Esophagus squamous epithelium (tissue), 5 donors: Measurements from ENCODE around the gene HBM. TPM values are rescaled to one million over a fixed set of nuclear protein-coding genes. Genes with fewer than 3 reads are reported as not detected.
"Not testable (repeated sequence)": the region's sequence is repeated elsewhere in the genome, so short reads cannot be mapped to it uniquely, and the experiment has no call there.

Experiments used
- DNase-seq: peaks from one replicate; lab custom pipeline; 2025; lab: John Stamatoyannopoulos, UW
- H3K27ac ChIP-seq, 4 donors: fragments of 200-600 bp; sonication (generic); one replicate each; pipeline ENCODE4 v1.5.1; 2016 to 2019; ENCODE audit warnings: mild to moderate bottlenecking in 1 of 4
- H3K27me3 ChIP-seq, 4 donors: fragments of 200-600 bp; sonication (generic); 1 replicate in 3 of 4; 2 replicates in 1 of 4; pipeline versions ENCODE4 v1.5.1 to v1.6.0; 2017 to 2021; ENCODE audit warnings: antibody characterized with exemption in 1 of 4
- H3K36me3 ChIP-seq, 3 donors: fragments of 200-600 bp; sonication (generic); one replicate each; pipeline ENCODE4 v1.5.1; 2016 to 2019
- H3K4me1 ChIP-seq, 3 donors: fragments of 200-600 bp; sonication (generic); one replicate each; pipeline ENCODE4 v1.5.1; 2017 to 2019
- H3K4me3 ChIP-seq, 4 donors: fragments of 200-600 bp; sonication (generic); 1 replicate in 3 of 4; 2 replicates in 1 of 4; pipeline ENCODE4 v1.5.1; 2016 to 2019; ENCODE audit warnings: mild to moderate bottlenecking in 2 of 4, moderate library complexity in 1 of 4
- H3K9me3 ChIP-seq, 3 donors: fragments of 200-600 bp; sonication (generic); one replicate each; pipeline ENCODE4 v1.5.1; 2016 to 2019
- CTCF ChIP-seq, 6 experiments: fragments of 450-650 bp in 4 of 6; fragments of 200-600 bp in 2 of 6; sonication (generic) in 2 of 6; IDR thresholded peaks; one replicate each; pipeline ENCODE4 v1.5.1; 2016 to 2019; ENCODE audit warnings: antibody characterized with exemption in 6 of 6, mild to moderate bottlenecking in 4 of 6, moderate library complexity in 4 of 6
- POLR2A ChIP-seq, 4 donors: fragments of 450-650 bp; IDR thresholded peaks; one replicate each; pipeline ENCODE4 v1.6.1; 2017; ENCODE audit warnings: antibody characterized with exemption in 4 of 4, mild to moderate bottlenecking in 4 of 4, moderate library complexity in 3 of 4
- WGBS, 2 donors: methylation state at CpG; one replicate each; pipeline ENCODE4 v1.1.5; 2018; 5-methylcytosine and 5-hydroxymethylcytosine counted together
- intact Hi-C: fragments of 100-400 bp; cut with DNase I; formaldehyde crosslinking; loops from one replicate; pipeline ENCODE4 v1.15.0; 2022
- total RNA-seq, 4 donors: library from RNA; depleted of rRNA; stranded (reverse); fragments of >200 nt; gene quantifications; one replicate each; pipeline ENCODE4 v1.1.0, GENCODE V29; 2016
- donor health status: DM: yes; HTN: yes; CAD: no.

HBM gene
- total RNA-seq, 4 donors from 2014 or later: not detected

- Histone ChIP-seq H3K27me3 (peaks cover 7 to 82% (median 22%) of the 10 kb centered on the region in 4 donors), H3K4me1 (peaks cover 15 to 21% (median 17%) of the 10 kb centered on the region in 3 donors), H3K4me3 (no peak overlapping the region), H3K9me3 (no peaks in the 10 kb centered on the region), H3K36me3 (no peaks in the 10 kb centered on the region), H3K27ac (no peak overlapping the region)
- WGBS, 2 donors: 81 to 90% methylated on average over 6 to 9 of the region's 13 CpGs
- intact Hi-C loops: no loop called here
- TF ChIP-seq CTCF (IDR thresholded peaks at IDR 0.05): no peak
- no peak for TF ChIP-seq POLR2A (IDR thresholded peaks at IDR 0.05)
- no peak for DNase-seq
These were observed 3.3 kb upstream of the HBM start for GRCh38 chr16:162271-162991.

GRCh38 chr16:163139-163538, 2.6 kb upstream of the HBM start:
- H3K36me3 ChIP-seq, DNase-seq, intact Hi-C loops, H3K27ac ChIP-seq, H3K9me3 ChIP-seq, H3K4me3 ChIP-seq: not testable (repeated sequence)
- Histone ChIP-seq H3K27me3 (peaks cover 7 to 84% (median 29%) of the 10 kb centered on the region in 4 donors), H3K4me1 (peaks cover 15 to 21% (median 17%) of the 10 kb centered on the region in 3 donors)
- WGBS, 2 donors: 57% methylated on average over 1 of the region's 10 CpGs; no CpG with 5 or more reads in 1 of the 2 donors

GRCh38 chr16:163696-164095, 2.1 kb upstream of the HBM start:
- H3K9me3 ChIP-seq, H3K36me3 ChIP-seq, DNase-seq, H3K27ac ChIP-seq, H3K4me3 ChIP-seq, intact Hi-C loops: not testable (repeated sequence)
- H3K27me3 ChIP-seq: peaks cover 7 to 84% (median 32%) of the 10 kb centered on the region in 4 donors
- WGBS, 2 donors: 0 to 24% methylated on average over 1 to 3 of the region's 3 CpGs
- H3K4me1 ChIP-seq: peaks cover 15 to 21% (median 17%) of the 10 kb centered on the region in 3 donors

GRCh38 chr16:164134-164823, 1.5 kb upstream of the HBM start:
- H3K4me3 ChIP-seq, DNase-seq, H3K36me3 ChIP-seq, H3K27ac ChIP-seq, H3K9me3 ChIP-seq, intact Hi-C loops: not testable (repeated sequence)
- Histone ChIP-seq H3K27me3 (peaks cover 7 to 84% (median 32%) of the 10 kb centered on the region in 4 donors), H3K4me1 (peaks cover 15 to 21% (median 17%) of the 10 kb centered on the region in 3 donors)
- no CpG with 5 or more reads among the region's 80 CpGs for WGBS, 2 donors

GRCh38 chr16:164827-165538, 795 bp upstream of the HBM start:
- Histone ChIP-seq H3K27ac (no peak overlapping the region), H3K4me1 (peaks cover 15 to 21% (median 17%) of the 10 kb centered on the region in 3 donors), H3K4me3 (peak overlapping the region in 1 of 4 donors; percentile 34), H3K36me3 (no peaks in the 10 kb centered on the region), H3K9me3 (no peaks in the 10 kb centered on the region), H3K27me3 (peaks cover 7 to 85% (median 32%) of the 10 kb centered on the region in 4 donors)
- intact Hi-C loops: no loop called here
- 0% methylated on average over 2 of the region's 77 CpGs; no CpG with 5 or more reads in 1 of the 2 donors for WGBS, 2 donors
- DNase-seq: no peak
- TF ChIP-seq CTCF (IDR thresholded peaks at IDR 0.05) (no peak), POLR2A (IDR thresholded peaks at IDR 0.05) (no peak)

- DNase-seq: no peak
These were observed 770 bp downstream of the HBM start for GRCh38 chr16:166375-167121.

More at GRCh38 chr16:166375-167121, 770 bp downstream of the HBM start:
- 4 to 7% methylated on average over 11 to 22 of the region's 45 CpGs for WGBS, 2 donors
- Histone ChIP-seq H3K4me1 (peaks cover 15 to 21% (median 17%) of the 10 kb centered on the region in 3 donors), H3K9me3 (no peaks in the 10 kb centered on the region), H3K27me3 (peaks cover 7 to 87% (median 42%) of the 10 kb centered on the region in 4 donors), H3K36me3 (no peaks in the 10 kb centered on the region), H3K4me3 (peak overlapping the region in 2 of 4 donors; percentile 22 to 34), H3K27ac (no peak overlapping the region)
- intact Hi-C loops: no loop called here
- no peak for TF ChIP-seq CTCF (IDR thresholded peaks at IDR 0.05)
- no peak for TF ChIP-seq POLR2A (IDR thresholded peaks at IDR 0.05)
